OCI-LY3 (cell line): ENCODE measurements around the gene ADORA1.

Source experiments
- CTCF ChIP-seq: fragments of 200-600, 300-600 bp; sonication (generic); IDR thresholded peaks from 2 replicates; pipeline ENCODE4 v1.5.1; 2014; ENCODE audit warnings: antibody characterized with exemption, low read length, low read depth
- EZH2phosphoT487 ChIP-seq: fragments of 200-600 bp; shearing (Covaris generic); IDR thresholded peaks from 2 replicates; pipeline ENCODE4 v1.6.1; 2018; ENCODE audit warnings: antibody characterized with exemption, mixed run types, low read depth

- TF ChIP-seq CTCF (peak; percentile 83), EZH2phosphoT487 (no peak)
Observed at GRCh38 chr1:203172184-203173010, 44.9 kb downstream of the ADORA1 start.
